ENCODE results near the gene SLCO1B1. TPM values are rescaled to one million over a fixed set of nuclear protein-coding genes. Genes with fewer than 3 reads are reported as not detected.

Gene SLCO1B1
- total RNA-seq, 1 experiment from 2014 or later = 0.18 TPM

DNA sequence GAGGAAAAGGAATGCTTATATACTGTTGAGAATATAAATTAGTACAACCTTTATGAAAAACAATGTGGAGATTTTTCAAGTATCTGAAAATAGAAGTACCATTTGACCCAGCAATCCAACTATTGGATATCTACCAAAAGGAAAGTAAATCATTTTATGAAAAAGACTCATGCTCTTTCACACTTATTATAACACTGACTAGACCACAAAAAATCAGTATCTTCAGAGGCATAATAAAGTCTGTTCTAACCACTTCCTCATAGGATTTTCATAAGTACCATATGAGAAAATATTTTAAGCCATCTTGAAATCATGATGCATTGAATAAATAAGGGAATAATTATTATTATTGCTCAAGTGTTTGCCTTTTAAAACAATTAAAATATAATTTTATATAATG lies 90.8 kb downstream of the SLCO1B1 start:
- H3K27me3 ChIP-seq (replicated peaks; ENCODE audit: control insufficient read depth, insufficient read depth, low read length) = no peaks in the 10 kb centered on the region
- no peaks in the 10 kb centered on the region for H3K36me3 ChIP-seq (ENCODE audit: control insufficient read depth, insufficient read depth, low read length)
- ChIA-PET POLR2A (no interaction called here), CTCF (no interaction called here)
- TF ChIP-seq, protein P1, sequence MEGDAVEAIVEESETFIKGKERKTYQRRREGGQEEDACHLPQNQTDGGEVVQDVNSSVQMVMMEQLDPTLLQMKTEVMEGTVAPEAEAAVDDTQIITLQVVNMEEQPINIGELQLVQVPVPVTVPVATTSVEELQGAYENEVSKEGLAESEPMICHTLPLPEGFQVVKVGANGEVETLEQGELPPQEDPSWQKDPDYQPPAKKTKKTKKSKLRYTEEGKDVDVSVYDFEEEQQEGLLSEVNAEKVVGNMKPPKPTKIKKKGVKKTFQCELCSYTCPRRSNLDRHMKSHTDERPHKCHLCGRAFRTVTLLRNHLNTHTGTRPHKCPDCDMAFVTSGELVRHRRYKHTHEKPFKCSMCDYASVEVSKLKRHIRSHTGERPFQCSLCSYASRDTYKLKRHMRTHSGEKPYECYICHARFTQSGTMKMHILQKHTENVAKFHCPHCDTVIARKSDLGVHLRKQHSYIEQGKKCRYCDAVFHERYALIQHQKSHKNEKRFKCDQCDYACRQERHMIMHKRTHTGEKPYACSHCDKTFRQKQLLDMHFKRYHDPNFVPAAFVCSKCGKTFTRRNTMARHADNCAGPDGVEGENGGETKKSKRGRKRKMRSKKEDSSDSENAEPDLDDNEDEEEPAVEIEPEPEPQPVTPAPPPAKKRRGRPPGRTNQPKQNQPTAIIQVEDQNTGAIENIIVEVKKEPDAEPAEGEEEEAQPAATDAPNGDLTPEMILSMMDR (IDR thresholded peaks at IDR 0.05; ENCODE audit: insufficient read depth in 1 of 2, low read depth in 1 of 2, low read length in 1 of 2, severe bottlenecking in 1 of 2, unreplicated experiment in 1 of 2) = no peak
- Mint-ChIP-seq H3K36me3 (ENCODE audit: insufficient read depth, unreplicated experiment) (no peaks in the 10 kb centered on the region), H3K27me3 (ENCODE audit: insufficient read depth, unreplicated experiment) (peaks cover 8% of the 10 kb centered on the region), H3K4me1 (ENCODE audit: low read depth, unreplicated experiment) (no peaks in the 10 kb centered on the region), H3K4me3 (ENCODE audit: unreplicated experiment) (no peak overlapping the region), H3K27ac (ENCODE audit: unreplicated experiment) (no peak overlapping the region), H3K9me3 (ENCODE audit: unreplicated experiment) (no peaks in the 10 kb centered on the region)
- no peaks in the 10 kb centered on the region for H3K4me1 ChIP-seq
- DNase-seq = no peak
- intact Hi-C loops (cut with micrococcal nuclease; ENCODE audit: unreplicated experiment) = no loop called here
- BruUV-seq (replicated peaks) = no TSS peak
- no peaks in the 10 kb centered on the region for H3K9me3 ChIP-seq
- H3K4me3 ChIP-seq (ENCODE audit: low read depth, low read length) = no peak overlapping the region

DNA sequence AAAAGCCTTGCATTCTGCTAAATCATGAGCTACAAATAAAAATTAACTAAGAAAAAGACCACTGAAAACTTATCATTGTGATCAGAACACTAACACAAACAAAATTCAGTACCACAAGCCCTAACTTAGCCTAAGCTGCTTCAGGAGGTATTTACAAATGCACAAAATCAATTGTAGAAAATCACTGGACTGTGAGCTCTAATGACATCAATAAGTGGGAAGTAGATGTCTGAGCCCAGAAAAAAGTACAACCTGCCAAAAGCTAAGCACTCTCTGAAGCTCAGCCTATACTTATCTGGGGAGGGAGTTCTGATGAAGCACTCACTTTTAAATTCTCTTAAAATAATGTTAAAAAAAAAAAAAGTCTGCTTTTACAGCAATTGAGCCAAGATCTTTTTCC lies 92.9 kb downstream of the SLCO1B1 start:
- DNase-seq = no peak
- no peaks in the 10 kb centered on the region for H3K36me3 ChIP-seq (ENCODE audit: control insufficient read depth, insufficient read depth, low read length)
- TF ChIP-seq, protein P1 (IDR thresholded peaks at IDR 0.05; ENCODE audit: insufficient read depth in 1 of 2, low read depth in 1 of 2, low read length in 1 of 2, severe bottlenecking in 1 of 2, unreplicated experiment in 1 of 2) = no peak
- H3K4me3 Mint-ChIP-seq (ENCODE audit: unreplicated experiment) = no peak overlapping the region
- H3K9me3 Mint-ChIP-seq (ENCODE audit: unreplicated experiment) = no peaks in the 10 kb centered on the region
- no peak overlapping the region for H3K27ac Mint-ChIP-seq (ENCODE audit: unreplicated experiment)
- POLR2A ChIA-PET = no interaction called here
- no peak overlapping the region for H3K4me3 ChIP-seq (ENCODE audit: low read depth, low read length)
- no peaks in the 10 kb centered on the region for H3K27me3 ChIP-seq (replicated peaks; ENCODE audit: control insufficient read depth, insufficient read depth, low read length)
- H3K9me3 ChIP-seq = no peaks in the 10 kb centered on the region
- H3K36me3 Mint-ChIP-seq (ENCODE audit: insufficient read depth, unreplicated experiment) = no peaks in the 10 kb centered on the region
- H3K27me3 Mint-ChIP-seq (ENCODE audit: insufficient read depth, unreplicated experiment) = peaks cover 8% of the 10 kb centered on the region
- CTCF ChIA-PET = no interaction called here
- H3K4me1 Mint-ChIP-seq (ENCODE audit: low read depth, unreplicated experiment) = no peaks in the 10 kb centered on the region
- H3K4me1 ChIP-seq = no peaks in the 10 kb centered on the region
- intact Hi-C loops (cut with micrococcal nuclease; ENCODE audit: unreplicated experiment) = no loop called here
- no TSS peak for BruUV-seq (replicated peaks)

DNA sequence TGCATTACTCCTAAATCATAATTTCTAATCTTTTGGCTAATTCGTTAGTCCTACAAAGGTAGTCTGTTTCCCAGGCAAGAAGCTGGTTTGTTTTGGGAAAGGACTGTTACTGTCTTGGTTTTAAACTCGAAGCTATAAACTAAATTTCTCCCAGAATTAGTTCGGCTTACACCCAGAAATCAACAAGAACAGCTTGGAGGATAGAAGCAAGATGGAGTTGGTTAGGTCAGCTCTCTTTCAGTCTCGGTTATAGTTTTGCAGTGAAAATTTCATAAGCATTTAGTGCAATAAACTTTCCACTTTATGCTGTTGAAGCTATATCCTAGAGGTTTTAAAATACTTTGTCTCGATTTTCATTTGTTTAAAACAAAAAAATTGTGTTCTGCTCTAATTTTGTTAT lies 103.4 kb downstream of the SLCO1B1 start:
- Mint-ChIP-seq H3K9me3 (ENCODE audit: unreplicated experiment) (no peaks in the 10 kb centered on the region), H3K27ac (ENCODE audit: unreplicated experiment) (no peak overlapping the region), H3K27me3 (ENCODE audit: insufficient read depth, unreplicated experiment) (peaks cover 8% of the 10 kb centered on the region), H3K36me3 (ENCODE audit: insufficient read depth, unreplicated experiment) (no peaks in the 10 kb centered on the region), H3K4me1 (ENCODE audit: low read depth, unreplicated experiment) (no peaks in the 10 kb centered on the region), H3K4me3 (ENCODE audit: unreplicated experiment) (no peak overlapping the region)
- Histone ChIP-seq H3K9me3 (no peaks in the 10 kb centered on the region), H3K36me3 (ENCODE audit: control insufficient read depth, insufficient read depth, low read length) (no peaks in the 10 kb centered on the region), H3K4me1 (no peaks in the 10 kb centered on the region), H3K27me3 (replicated peaks; ENCODE audit: control insufficient read depth, insufficient read depth, low read length) (peaks cover 2% of the 10 kb centered on the region; the same call in 1 of the 2 replicates), H3K4me3 (ENCODE audit: low read depth, low read length) (no peak overlapping the region)
- CTCF ChIA-PET = no interaction called here
- POLR2A ChIA-PET = no interaction called here
- intact Hi-C loops (cut with micrococcal nuclease; ENCODE audit: unreplicated experiment) = no loop called here
- TF ChIP-seq, protein P1 (IDR thresholded peaks at IDR 0.05; ENCODE audit: insufficient read depth in 1 of 2, low read depth in 1 of 2, low read length in 1 of 2, severe bottlenecking in 1 of 2, unreplicated experiment in 1 of 2) = no peak
- BruUV-seq (replicated peaks) = no TSS peak
- DNase-seq = no peak

Measured in Caco-2 (cell line).